NB4 (cell line): Measurements from ENCODE around the gene NEK8.
A peak's percentile ranks its signal among the peaks of the same experiment; 100 is the strongest.

Source experiments
- DNase-seq: peaks from one replicate; pipeline ENCODE4 v3.0.0; 2010; ENCODE audit warnings: low read depth
- H3K4me3 ChIP-seq: one replicate; pipeline ENCODE4 v1.5.1; 2011; ENCODE audit warnings: mild to moderate bottlenecking, low read depth, low read length, moderate library complexity
- MYC ChIP-seq: IDR thresholded peaks from 2 replicates; pipeline ENCODE4 v1.6.1; 2011; ENCODE audit warnings: low read depth, low read length
- POLR2A ChIP-seq: IDR thresholded peaks from 2 replicates; pipeline ENCODE4 v1.6.1; 2011; ENCODE audit warnings: mild to moderate bottlenecking; ENCODE audit not compliant: insufficient read length; ENCODE audit errors: extremely low read depth
- TF ChIP-seq, protein P1 (sequence below): IDR thresholded peaks from one replicate; pipeline ENCODE4 v1.5.1; 2012; ENCODE audit warnings: low read depth, low read length
- TF ChIP-seq, protein P2 (sequence below): IDR thresholded peaks from 2 replicates; pipeline ENCODE4 v1.6.1; 2011; ENCODE audit warnings: low read depth, low read length

Gene NEK8

DNA sequence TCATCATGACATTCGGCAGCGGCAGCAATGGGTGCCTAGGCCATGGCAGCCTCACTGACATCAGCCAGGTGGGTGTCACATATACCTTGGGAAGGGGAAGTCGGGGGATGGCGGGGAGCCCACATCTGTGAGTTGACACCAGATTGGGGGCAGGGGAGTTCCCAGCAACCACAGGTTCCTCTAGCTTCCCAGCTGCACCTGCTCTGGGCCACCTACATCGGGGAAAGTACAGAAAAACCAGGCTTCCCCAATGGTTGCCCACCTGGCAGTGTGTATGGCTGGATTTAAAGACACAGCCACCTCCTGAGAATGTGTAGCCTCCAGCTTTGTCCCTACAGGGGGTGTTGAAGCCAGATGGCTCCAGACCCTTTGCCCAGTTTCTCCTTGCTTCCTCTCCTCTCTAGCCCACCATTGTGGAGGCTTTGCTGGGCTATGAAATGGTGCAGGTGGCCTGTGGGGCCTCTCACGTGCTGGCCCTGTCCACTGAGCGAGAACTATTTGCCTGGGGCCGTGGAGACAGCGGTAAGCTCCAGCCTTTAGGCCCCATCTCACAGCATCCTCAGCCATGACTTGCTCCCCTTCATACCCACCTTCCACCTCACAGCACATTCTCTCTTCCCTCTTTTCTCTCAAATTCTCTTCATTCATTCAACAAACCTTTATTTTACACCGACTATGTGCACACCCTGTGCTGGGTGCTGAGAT, 10.2 kb downstream of the NEK8 start:
- no peak for DNase-seq
- no peak overlapping the region for H3K4me3 ChIP-seq
- TF ChIP-seq, protein P1, sequence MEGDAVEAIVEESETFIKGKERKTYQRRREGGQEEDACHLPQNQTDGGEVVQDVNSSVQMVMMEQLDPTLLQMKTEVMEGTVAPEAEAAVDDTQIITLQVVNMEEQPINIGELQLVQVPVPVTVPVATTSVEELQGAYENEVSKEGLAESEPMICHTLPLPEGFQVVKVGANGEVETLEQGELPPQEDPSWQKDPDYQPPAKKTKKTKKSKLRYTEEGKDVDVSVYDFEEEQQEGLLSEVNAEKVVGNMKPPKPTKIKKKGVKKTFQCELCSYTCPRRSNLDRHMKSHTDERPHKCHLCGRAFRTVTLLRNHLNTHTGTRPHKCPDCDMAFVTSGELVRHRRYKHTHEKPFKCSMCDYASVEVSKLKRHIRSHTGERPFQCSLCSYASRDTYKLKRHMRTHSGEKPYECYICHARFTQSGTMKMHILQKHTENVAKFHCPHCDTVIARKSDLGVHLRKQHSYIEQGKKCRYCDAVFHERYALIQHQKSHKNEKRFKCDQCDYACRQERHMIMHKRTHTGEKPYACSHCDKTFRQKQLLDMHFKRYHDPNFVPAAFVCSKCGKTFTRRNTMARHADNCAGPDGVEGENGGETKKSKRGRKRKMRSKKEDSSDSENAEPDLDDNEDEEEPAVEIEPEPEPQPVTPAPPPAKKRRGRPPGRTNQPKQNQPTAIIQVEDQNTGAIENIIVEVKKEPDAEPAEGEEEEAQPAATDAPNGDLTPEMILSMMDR: no peak
- TF ChIP-seq, protein P2, sequence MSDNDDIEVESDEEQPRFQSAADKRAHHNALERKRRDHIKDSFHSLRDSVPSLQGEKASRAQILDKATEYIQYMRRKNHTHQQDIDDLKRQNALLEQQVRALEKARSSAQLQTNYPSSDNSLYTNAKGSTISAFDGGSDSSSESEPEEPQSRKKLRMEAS: no peak
- TF ChIP-seq POLR2A (no peak), MYC (no peak)

DNA sequence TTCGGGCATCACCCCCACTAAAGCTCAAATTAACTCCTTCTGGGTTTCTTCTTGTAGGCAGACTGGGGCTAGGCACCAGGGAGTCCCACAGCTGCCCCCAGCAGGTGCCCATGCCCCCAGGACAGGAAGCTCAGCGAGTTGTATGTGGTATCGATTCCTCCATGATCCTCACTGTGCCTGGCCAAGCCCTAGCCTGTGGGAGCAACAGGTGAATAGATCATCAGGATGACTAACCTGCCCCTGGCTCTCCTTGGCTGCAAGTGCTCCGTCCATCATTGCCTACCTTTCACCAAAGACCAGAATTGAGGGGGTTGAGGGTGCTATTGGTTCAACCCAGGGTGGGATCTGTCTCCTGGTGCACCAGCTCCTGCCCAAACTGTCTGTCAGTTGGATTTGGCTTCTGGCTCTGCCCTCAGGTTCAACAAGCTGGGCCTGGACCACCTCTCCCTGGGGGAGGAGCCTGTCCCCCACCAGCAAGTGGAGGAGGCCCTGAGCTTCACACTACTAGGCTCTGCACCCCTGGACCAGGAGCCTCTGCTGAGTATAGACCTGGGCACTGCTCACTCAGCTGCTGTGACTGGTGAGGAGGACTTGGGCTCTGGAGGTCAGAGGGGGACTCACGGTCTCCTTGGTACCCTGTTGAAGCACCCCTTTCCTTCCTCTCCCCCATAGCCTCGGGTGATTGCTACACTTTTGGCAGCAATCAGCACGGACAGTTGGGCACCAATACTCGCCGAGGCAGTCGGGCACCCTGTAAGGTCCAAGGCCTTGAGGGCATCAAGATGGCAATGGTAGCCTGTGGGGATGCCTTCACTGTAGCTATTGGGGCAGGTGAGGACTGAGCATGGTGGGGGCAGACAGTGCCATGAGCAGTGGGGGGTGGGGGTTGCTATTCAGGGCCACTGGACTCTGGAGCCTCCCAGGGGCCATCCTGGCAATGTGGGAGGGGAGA, 12.1 kb downstream of the NEK8 start:
- no peak for TF ChIP-seq POLR2A
- TF ChIP-seq, protein P1: no peak
- no peak for TF ChIP-seq MYC
- TF ChIP-seq, protein P2: no peak
- DNase-seq: no peak
- no peak overlapping the region for H3K4me3 ChIP-seq

DNA sequence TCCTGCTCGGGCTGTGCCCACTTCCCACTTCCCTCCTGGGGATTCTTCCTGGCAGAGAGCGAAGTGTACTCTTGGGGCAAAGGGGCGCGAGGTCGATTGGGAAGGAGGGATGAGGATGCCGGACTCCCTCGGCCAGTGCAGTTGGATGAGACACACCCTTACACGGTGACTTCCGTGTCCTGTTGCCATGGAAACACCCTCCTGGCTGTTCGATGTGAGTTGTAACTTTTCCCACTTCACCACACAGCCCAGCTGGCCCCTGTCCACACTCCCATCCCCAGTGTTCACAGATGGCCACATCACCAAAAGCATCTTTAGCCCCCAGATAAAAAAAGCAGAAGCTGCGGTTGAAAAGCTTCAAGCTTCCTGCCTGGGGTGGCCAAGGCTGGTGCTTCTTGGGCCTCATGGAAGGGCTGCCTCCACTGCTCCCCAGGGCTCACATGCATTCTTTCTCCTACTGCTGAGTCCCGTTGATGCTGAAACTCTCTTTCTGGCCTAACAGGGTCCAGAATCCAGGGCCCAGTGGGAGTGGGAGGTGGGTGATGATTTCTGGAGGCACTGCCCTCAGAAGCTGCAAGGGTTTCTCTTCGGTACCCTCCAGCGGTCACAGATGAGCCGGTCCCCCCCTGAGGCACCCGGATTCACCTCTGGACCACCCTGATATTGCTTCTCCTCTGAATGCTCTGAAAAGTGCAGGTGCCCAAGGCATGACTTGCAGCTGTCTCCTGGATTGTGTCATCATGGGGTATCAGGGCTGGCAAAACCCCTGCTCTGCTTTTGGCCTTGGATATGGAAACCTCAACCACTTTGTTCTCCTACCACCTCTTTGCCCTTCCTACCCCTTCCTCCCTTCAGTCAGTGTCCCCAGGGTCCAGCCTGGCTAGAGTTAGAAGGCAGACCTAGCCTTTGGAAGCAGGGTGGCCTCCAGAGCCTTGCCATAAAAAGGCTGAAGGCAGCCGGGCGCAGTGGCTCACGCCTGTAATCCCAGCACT, 13.1 kb downstream of the NEK8 start:
- TF ChIP-seq, protein P1: no peak
- TF ChIP-seq POLR2A (no peak), MYC (peak; percentile 88)
- TF ChIP-seq, protein P2: peak; percentile 63
- no peak overlapping the region for H3K4me3 ChIP-seq
- DNase-seq: peak; percentile 97

DNA sequence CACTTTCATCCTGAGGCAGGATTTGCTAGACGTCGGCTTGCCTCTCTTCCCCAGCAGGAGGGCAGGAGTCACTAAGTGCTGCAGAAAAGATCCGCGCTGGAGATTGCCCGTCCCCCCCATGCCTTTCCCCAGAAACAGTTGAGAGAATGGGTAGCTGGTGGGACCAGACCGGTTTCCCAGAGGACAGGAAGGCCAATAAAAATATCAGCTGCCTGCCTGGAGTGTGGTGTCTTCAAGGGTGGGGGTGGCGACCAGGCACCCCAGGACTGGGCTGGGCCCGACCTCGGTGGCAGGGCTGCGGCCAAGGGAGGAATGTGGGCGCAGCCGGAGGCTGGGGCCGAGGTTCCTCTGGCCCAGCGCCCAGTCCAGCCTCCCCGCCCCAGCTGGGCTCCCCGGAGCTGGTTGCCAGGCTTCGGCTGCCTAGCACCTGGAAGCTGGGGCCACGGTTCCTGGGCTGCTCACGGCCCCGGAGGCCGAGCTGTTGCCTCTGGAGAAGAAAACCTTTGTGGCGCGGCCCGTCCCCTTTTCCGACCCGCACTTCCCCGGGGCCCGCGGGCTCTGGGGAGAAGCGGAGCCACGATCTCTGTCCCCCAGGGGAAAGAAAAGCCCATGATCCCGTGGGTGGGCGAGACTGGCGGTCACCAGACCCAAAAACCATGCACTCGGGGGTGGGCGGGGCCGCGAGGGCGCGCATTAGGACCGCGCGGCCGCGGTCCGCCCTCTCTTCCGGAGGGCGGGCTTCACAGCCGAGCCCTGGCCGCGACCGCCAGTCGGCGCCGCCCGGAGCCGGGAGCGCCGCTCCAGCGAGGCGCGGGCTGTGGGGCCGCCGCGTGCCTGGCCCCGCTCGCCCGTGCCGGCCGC, 14.9 kb downstream of the NEK8 start, which contains the start of gene TRAF4:
TRAF4 (plus strand) TSS at position 769 of the 861 bp plus-strand sequence. CDS start 102 bp downstream, outside the sequence.
- TF ChIP-seq MYC (peak; percentile 48), POLR2A (peak; percentile 96)
- TF ChIP-seq, protein P1: no peak
- TF ChIP-seq, protein P2: peak; percentile 29; the same call in 1 of the 2 replicates
- H3K4me3 ChIP-seq: peak within 1 kb of the TSS; percentile 88
- peak; percentile 91 for DNase-seq
